ENCODE measurements around the gene KIAA0319L.

The KIAA0319L gene

DNA sequence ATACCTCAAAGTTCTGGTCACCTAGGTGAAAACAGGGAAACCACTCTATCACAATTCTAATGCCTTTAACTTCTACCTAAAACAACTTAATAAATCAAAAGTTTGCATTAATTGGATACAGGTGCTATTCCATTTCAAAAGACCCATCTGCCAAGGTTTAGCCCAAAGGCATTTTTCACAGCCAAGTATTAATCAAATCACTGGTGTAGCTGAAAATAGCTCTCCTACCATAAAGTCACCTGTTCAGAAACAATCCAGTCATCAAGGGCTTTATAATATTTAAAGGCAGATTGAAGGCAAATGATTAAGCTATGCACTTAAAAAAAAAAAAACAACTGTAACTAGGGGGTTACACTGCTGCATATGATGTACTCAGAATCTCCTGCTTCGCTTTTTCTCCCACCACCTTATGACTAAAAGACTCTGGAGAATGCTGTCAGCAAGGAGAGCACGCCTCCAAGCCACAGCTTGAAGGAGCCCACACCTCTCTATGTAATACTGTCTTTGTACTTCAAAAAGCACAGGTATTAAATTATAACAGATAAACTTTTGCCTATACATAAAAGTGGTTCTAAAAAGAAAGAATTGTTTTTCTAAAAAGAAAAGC lies 20.5 kb downstream of the KIAA0319L start:
- DNase-seq (ENCODE audit: low read depth) = no peak

DNA sequence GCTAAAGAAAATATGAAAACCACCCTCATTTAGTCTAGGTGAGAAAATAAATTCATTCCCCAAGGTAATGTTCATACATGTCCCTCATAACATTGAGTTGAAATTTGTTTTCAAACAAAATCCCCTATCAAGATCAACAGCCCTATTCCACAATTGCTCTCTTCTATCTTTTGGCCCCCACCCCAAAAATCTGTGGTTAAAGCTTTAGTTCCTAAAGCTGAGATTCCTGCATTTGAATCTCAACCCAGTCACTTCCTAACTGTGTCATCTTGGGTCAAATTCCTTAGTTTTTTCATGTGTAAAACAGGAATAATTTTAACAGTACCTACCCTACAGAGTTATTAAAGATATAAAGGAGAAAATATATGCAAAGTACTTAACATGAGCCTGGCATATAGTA lies 22.0 kb downstream of the KIAA0319L start:
- no peak for DNase-seq (ENCODE audit: low read depth)

DNA sequence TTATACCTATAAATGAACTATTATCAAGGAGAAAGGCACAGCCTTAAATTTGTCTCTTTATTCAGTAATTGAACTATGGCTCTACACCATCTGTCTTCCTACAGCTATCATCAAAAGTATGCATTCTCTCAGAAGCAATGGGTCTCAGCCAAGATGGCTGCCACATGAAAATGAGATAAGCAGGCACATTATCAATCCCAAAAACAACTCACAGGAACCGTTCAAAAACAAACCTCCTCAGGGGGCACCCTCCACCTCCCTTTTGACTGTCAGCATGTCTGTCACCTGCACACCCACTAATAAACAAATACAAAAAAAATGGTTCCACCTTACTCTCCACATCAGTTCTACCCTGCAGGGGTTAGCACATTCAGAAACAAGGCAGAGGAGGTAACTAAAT lies 23.6 kb downstream of the KIAA0319L start:
- no peak for DNase-seq (ENCODE audit: low read depth)

DNA sequence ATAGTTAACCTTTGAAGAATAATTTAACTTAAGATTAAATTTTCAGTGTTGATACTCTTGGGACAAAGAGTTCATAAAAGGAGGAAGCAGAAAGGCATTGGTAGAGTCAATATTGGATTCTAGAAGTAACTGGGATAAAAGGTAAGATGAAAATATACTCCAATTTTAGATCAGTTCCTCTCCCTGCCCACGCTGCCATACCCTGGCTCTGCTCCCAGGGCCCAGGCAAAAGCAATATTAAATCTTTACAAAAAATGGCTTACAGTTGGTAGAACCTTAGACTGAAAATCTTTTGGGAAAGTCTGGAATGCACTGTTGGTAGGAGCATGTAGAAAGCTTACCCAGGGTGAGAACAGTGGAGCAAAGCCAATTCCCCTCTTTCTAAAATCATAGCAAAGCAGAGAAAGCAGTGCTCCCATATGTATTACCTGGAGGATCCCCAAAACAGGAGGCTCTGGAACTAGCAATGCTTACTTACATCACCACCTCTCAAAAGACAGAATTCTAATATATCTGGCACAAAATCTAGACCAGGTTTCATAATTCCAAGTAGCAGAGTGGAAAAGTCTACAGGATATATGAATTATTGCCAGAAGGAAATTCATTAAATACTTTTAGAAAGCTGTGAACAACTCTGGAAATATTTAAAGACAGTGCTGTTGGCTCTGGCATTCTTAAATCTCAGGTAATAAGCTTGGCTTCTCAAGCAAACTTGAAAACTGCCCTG lies 24.5 kb downstream of the KIAA0319L start:
- peak; percentile 14 for DNase-seq (ENCODE audit: low read depth)

DNA sequence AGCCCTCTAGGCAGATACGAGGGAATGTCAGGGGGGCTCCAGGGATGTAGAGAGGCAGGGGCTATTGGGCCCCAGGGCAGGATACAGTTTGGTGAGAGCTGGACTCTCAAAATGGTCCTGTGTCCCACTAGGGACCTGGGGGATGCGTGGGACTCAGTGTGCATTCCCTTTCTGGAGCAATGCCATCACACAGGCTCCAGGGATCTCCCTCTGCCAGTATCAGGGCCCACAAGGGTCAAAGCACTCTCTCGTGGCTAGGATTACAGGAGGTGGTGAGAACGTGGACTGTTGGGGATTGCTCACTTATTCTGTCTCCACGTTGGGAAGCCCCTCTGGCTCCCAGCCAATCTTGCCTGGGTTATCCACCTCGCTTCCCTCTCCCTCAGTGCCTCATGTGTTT lies 25.8 kb downstream of the KIAA0319L start:
- DNase-seq (ENCODE audit: low read depth) = no peak

DNA sequence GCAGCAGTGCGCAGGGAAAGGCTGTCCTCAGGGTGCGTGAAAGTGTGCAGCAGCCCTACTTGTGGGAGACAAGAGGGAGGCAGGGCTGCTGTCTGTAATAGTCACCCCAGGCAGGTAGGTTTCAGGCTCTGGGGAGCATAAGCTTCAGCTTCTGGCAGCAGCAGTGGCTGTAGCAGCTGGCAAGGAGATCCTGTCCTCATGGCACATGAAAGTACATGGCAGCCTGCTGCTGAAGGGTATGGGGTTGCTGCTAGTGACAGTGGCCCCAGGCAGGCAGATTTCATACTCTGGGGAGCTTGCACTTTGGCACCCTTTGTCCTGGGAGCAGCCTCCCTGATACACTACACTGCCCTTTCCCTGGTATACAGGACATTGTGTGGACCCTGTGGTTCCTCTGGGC lies 26.3 kb downstream of the KIAA0319L start:
- DNase-seq (ENCODE audit: low read depth) = no peak

DNA sequence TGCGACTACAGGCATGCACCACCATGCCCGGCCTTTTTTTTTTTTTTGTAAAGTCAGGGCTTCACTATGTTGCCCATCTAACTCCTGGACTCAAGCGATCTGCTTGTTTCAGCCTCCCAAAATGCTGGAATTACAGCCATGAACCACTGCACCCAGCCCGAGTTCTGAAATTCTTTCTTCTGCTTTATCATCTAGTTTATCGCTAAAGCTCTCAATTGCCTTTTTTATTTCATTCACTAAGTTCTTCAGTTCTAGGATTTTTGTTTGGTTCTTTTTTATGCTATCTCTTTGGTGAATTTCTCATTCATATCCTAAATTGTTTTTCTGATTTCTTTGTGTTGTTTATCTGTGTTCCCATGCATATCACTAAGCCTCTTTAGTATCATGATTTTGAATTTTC lies 27.0 kb downstream of the KIAA0319L start:
- DNase-seq (ENCODE audit: low read depth) = no peak

DNA sequence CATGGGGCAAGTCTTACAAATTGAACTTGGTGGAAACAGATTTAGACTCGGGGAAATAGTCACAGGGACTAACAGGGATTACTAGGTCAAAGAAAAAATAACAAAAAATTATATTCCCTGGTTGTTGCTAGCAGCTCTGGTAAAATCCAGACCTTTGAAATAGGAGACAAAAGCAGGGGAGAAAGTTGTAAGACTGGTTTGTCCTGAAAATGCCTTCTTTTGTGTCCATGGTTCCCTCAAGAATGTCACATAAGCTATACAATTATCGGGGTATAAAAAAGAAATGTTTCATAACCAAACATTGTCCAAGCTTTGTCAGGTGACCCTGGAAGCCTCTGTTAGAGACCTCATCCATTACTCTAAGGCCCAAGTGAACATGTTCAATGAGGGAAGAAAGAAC lies 33.1 kb downstream of the KIAA0319L start:
- DNase-seq (ENCODE audit: low read depth) = no peak

DNA sequence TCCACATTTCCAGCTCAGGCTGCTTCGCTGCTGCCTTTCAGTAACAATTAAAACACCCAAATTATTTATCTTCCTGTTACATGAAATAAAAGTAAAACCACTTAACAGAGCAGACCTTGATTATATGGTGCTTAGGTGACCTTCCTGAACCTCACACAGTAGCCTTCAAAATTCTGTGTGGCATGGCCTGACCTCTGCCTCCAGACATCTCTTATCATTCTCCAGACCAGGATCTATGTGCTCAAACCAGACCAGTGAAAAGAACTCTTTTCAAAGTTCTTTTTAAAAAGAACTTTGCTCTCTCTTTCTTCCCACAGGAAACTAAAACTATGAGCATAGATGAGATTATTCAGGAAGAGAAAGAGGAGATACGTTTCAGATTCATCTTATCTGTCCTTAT lies 37.8 kb downstream of the KIAA0319L start:
- no peak for DNase-seq (ENCODE audit: low read depth)

DNA sequence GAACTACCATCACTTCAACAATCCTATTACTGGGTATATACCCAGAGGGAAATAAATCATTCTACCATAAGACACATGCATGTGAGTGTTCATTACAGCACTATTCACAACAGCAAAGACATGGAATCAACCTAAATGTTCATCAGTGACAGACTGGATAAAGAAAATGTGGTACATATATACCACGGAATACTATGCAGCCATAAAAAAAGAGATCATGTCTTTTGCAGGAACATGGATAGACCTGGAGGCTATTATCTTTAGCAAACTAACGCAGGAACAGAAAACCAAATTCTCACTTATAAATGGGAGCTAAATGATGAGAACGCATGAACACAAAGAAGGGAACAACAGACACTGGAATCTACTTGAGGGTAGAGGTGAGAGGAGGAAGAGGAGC lies 39.0 kb downstream of the KIAA0319L start:
- no peak for DNase-seq (ENCODE audit: low read depth)

DNA sequence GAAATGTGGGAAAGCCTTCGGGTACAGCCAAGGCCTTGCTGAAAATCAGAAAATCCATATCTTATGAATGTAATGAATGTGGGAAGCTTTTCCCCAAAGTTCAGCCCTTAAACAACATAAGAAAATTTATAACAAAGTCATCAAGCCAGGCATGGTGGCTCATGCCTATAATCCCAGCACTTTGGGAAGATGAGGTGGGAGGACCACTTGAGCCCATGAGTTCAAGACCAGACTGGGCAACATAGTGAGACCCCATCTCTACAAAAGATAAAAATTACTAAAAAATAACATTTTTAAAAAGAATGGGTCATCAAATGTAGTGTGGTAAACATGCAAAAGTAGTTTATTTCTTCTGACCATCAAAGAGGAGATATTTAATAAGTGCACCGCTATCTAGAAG lies 45.9 kb downstream of the KIAA0319L start:
- no peak for DNase-seq (ENCODE audit: low read depth)

DNA sequence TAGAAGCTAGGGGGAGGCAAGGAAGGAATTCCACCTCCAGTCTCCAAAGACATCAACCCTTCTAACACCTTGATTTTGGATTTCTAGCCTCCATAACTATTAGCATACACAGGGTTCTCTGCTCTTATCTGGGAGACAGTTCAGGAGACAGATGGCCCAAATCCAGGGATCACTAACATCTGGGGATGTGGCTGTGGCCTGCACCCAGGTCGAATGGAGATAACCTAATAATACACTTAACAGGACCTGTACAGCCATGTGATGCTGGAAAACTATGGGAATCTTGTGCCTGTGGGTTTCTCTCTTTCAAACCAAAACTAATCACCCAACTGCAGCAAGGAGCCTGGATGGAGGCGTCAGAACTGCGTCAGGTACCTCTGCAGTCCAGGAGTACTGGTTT lies 47.6 kb downstream of the KIAA0319L start:
- DNase-seq (ENCODE audit: low read depth) = no peak

DNA sequence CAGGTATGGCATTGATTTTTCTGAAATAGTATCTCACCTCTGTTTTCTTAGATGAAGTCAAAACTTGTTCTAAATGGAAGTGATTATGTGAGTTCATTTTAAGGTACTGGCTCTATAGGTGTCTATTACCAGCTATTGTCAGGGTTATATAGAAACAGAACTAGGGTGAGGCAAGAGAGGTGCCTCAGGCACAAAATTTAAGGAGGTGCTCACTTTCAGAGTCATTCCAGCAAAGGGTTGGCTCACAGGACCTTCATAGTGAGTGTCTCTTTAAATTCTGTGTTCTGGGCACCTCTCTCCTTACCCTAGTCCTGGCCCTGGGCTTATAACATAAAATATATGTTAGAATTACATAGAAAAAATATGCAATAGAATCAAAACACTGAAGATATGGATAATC lies 49.3 kb downstream of the KIAA0319L start:
- DNase-seq (ENCODE audit: low read depth) = no peak

DNA sequence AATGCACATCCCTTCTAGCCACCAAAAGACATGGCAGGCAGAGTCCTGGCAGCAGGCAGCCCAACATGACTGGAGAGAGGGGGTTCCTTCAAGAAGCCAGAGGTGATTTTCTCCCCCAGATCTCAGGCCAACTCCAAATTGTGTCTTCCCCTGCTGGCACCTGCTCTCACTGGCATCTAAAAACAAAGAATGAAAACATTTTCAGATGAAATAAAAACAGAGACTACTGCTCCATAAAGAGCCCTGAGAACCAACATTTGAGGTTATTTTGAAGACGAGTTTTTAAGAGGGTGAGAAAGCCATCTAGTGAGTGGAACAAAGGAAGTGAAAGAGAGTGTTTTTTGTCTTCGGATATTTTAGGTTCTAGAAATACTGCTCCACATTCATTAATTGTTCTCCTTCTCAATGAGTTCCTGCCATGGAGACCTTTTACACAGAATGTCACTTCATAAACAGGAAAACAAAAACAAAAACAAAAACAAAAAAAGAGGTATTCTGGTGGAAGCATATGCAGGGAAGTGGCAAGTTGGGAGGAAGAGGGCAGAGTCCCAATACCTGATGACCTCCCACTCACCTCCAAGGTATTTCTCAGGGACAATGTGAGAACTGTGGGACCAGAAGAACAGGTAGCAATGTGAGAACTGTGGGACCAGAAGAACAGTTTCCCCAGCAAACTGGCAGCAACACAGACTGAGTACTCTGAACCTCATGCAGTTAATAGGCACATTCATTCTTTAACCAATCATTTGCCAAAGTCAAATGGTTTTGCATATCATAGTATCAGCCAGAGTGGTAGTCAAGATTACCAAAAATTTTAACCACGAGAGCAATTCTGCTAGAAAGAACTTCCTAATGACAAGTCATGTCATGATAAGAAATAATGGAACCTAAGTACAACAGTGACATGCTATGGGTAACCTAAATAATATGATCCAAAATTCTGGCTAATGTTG lies 50.0 kb downstream of the KIAA0319L start:
- DNase-seq (ENCODE audit: low read depth) = no peak

DNA sequence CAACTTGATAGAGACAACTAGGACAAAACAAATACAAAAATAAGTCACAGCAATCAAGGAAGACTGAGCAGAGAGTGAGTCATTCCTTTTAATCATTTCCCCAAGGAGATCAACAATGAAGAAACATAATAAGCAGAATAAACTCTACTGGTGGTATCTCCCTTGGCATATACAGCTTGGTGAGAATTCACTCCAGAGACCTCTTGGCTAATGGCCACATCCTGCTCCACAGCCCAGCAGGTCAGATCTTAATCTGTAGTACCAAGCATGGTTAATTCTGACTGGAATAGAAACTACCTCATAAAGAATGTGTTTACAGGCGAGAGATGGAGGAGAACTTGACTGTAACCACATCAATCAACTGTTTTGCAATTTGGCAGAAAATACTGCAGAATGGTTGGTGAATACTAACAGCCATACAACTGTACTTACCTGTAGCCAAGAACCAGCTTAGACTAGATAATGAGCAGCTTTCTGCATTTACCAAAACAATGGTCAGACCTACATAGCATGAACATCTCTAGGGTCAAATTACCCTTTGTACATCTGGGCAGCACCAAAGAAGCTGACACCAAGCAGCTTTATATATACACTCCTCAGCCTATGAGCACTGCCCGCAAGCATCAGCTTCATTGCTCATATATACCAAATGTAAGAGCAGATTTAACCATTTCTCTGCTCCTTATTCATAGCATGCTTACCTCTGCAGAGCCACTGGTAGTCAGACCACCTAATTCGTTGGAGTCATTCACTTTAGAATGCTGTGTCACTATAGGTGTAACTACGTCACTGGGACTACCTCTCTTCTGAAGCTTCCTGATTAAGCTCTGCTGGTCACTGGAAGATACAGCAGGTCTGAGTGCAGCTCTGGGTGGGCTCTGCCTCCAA lies 51.0 kb downstream of the KIAA0319L start:
- peak; percentile 91 for DNase-seq (ENCODE audit: low read depth)

DNA sequence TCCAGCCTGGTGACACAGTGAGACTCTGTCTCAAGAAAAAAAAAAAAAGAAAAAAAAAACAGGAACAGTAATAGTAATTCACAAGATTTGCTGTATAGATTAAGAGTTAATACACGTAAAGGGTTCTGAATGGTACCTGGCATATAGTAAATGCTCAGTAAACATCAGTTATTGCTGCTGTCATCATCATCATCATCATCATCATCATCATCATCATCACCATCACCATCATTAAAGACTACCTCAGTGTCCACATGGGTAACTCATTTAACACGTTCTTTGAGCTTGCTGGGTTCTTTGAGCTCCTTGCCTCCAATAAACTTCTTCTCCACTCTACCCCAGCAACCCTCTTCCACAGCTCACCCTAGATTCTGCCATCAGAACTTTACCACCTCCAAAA lies 55.0 kb downstream of the KIAA0319L start:
- DNase-seq (ENCODE audit: low read depth) = no peak

DNA sequence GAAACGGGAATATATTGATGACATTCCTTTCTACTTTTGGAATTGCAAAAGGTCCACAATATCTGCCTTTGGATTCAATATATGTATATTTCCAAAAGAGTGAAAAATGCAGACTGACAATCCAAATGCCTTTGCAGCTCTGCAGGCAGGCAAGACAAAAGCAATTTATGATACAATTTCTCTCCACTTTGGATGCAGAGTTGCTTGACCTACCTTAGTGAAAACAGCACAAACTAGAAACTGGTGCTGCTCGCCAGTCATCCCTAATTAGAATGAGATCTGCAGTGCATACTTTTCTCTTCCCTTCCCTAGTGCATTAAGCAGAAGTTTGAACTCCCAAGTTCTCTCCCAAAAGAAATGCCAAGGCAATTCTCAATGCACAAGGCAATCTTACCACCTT lies 56.8 kb downstream of the KIAA0319L start:
- DNase-seq (ENCODE audit: low read depth) = no peak

DNA sequence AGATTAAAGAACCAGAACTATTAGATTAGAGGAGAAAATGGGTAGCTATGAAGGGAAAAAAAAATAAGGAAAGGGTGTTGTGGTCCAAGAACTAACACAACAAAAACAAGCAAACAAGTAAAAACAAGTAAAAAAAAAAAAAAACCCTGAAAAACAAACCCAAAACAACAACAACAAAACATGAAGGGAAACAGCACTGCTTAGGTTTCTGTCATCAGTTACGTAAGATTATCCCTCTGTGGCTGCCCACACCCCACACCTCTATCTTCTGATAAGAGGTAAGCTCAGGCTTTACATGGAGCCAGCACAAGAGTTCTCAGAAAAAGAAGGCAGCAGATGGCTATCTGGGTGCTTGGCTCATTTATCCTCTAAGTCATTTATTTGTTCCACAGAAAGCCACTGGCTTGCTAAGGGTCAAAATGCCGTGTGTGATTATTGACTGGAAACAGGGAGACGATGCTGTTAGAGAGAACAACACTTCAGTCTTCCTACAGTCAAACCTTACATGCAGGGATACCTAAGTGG lies 57.5 kb downstream of the KIAA0319L start:
- DNase-seq (ENCODE audit: low read depth) = no peak

DNA sequence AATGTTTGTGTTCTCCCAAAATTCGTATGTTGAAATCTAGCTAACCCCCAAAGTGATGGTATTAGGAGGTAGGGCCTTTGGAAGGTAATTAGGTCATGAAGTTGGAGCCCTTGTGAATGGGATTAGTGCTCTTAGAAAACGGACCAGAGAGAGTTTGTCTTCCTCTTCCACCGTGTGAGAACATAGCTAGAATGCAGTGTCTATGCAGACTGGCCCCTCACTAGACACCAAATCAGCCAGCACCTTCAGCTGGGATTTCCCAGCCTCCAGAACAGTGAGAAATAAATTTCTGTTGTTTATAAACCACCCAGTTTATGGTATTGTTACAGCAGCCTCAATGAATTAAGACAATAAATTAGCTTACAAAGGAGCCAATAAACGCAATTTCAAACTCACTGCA lies 58.0 kb downstream of the KIAA0319L start:
- DNase-seq (ENCODE audit: low read depth) = no peak

DNA sequence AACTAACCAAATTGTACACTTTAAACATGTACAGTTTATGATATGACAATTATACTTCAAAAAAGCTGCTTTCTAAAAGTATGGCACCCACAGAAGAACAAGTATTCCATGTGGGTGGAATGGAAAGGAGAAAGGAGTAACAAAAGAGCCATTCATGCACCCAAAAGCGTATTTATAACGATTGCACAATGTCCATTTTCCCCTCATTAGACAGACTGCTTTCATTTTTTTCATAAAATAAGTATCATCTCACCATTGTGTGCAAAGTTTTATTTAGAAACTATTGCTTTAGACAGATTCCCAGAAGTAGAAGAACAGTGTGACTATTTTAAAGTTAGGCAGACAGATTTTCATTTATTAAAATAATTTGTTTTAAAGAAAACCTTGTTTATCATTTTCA lies 59.6 kb downstream of the KIAA0319L start:
- no peak for DNase-seq (ENCODE audit: low read depth)

DNA sequence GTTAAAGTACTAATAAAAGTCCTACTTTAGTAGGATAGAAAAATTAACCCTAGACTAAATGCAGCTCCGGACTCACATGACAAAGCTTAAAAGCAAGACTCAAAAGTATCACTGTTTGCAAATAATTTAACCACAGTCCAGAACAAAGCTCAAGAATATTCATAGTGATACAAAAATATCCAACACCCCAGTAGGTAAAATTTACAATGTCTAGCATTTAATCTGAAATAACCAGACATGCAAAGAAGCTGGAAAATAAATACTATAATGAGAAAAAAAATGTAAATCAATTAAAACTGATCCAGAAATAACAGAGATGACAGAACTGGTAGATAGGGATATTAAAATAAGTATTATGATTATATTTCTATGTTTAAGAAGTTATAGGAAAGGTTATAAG lies 67.0 kb downstream of the KIAA0319L start:
- no peak for DNase-seq (ENCODE audit: low read depth)

DNA sequence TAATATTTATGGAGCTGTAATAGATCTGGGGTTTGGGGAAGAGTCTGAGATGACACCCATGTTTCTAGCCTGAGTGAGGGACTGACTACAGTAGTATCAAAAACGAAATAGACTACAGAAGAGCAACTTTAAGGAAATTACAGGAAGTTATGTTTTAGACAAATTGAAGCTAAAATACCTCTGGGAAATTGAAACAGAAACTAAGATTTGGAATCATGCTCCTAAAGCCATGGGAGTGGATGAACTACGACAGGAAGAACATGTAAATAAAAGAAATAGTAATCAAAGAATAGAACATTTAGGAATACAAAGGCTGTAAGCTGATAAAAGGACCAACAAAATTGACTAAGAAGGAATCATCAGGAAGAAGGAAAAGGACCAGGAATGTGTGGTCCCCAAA lies 68.9 kb downstream of the KIAA0319L start:
- DNase-seq (ENCODE audit: low read depth) = peak; percentile 31

All from iris pigment epithelial cell (primary cell).